Measurements from ENCODE around the gene HIVEP2. TPM values are rescaled to one million over a fixed set of nuclear protein-coding genes. Genes with fewer than 3 reads are reported as not detected.

The HIVEP2 gene
- total RNA-seq, 1 experiment from 2014 or later: 1.8 TPM

DNA sequence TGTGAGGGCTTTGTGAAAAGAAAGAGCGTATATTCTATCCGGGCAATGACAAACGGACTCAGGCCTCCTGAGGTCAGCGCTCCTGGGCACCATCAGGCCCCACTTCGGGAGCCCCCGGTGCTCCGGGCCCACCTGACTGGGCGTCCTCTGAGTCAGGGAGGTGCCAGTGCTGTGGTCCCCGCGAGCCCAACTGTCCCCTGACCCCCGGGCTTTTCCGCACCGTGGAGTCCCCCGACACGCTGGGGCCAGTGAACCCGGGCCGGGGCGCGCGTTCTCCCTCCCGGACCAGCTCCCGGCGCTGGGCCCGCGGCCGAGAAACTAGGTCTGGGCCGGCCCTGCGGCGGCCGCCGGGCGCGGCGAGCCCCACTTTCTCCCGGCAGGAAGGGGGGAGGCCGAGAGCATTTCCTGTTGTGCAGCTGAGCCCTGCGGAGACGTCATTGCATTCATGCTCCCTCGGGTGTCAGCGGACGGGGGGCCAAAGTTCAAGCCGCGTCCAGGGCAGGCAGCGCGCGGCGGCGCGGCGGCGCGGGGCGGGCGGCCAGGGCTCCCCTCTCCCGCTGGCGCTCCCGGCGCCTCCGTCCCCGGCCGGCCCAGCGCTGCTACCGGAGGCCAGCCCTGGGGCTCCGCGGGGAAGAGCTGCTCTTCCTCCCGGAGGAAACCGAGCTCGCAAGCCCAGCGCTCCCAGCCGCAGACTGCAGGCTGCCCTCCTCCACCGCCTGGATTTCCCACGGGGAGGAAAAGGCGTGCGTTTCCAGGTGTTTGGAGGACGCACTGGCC lies 18.3 kb downstream of the HIVEP2 start:
- DNase-seq (ENCODE audit: low spot score): peak; percentile 50

DNA sequence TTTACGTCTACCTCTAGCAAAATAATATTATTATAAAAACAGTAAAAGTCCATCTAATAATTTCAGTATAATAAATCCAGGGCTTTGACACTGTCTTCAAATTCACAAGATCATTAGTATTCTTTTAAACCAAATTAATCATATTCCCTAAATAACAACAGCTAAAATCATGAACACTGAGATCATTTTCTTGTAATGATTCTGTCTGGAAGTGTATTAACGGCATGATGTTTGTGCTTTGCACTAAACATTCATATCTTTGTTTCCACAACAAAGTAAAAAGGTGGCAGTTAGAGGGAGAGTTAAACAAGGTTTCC lies 18.8 kb downstream of the HIVEP2 start:
- DNase-seq (ENCODE audit: low spot score): peak; percentile 33
- in situ Hi-C loops (cut with HindIII; ENCODE audit: low sequenced_read_pairs): no loop called here

More for the DNA sequence above, 18.3 kb downstream of the HIVEP2 start:
- in situ Hi-C loops (cut with HindIII; ENCODE audit: low sequenced_read_pairs): no loop called here

DNA sequence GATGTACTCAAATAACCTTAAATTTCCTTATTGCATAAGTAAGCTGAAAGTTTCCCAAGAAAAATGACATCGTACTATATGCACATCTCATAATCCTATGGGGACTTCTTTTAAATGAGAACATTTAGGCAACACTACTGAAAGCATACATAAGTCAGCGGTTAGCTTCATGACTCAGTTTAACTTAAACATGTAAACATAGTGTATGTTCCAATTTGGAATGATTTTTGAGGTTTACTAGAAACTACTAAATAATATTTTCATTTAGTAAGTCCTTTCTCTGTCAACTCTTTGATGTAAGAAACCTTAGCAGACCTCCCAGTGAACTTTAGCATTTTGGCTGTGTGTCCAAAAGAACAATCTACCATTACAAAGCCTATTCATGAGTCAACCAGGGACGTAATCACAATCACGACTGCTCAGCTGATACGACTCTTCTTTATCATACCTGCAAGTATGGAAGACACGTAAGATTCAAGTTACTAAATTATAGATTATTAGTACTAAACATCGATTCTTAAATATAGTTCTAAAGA lies 19.3 kb downstream of the HIVEP2 start:
- in situ Hi-C loops (cut with HindIII; ENCODE audit: low sequenced_read_pairs): no loop called here
- no peak for DNase-seq (ENCODE audit: low spot score)

DNA sequence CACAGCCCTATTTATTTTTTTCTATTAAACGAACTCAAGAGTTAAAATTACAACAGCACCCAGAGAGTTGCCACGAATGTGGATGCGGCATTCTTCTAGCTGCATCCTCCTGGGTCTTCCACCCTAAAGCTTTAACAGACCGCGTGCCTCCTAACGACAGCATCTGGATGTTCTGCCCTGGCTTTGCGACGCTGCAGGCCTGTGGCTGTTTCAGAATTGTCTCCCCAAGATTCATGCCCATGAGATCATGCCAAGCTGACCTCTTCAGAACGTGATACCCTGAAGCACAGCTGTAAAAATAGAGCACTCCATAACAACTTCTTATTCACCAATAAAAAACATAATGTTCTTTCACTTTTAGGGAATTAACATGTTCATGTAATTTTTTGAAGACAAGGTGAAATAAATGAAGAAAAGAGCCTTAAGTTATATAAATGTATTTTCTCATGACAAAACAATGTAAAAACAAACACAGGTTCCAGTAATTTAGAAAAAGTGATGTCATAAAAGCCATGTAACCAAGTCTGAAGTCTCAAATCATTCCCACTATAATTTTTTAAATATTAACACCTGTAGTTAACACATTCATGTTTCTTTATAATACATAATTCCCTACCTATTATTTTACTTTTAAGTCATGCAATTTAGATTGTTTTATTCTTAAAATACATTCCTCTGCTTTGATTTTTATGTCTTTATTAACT lies 26.5 kb downstream of the HIVEP2 start:
- DNase-seq (ENCODE audit: low spot score): no peak
- in situ Hi-C loops (cut with HindIII; ENCODE audit: low sequenced_read_pairs): no loop called here

DNA sequence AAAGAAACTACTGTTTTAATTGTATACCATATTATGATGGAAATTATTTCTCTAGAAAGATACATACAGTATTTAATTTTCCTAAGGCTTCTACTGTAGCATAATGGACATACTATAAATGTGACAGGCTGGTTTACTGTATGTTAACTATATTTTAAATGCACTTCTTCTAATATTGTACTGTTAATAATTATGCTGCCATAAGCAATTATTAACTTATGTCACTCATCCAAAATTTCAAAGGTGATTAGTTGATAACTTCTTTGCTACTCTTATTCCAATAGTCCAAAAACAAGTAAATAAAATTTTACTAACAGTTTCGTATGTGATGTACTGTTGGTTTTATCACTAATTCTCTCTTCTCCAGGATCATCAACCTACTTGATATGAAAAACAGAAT lies 28.1 kb downstream of the HIVEP2 start:
- DNase-seq (ENCODE audit: low spot score): no peak
- in situ Hi-C loops (cut with HindIII; ENCODE audit: low sequenced_read_pairs): no loop called here

DNA sequence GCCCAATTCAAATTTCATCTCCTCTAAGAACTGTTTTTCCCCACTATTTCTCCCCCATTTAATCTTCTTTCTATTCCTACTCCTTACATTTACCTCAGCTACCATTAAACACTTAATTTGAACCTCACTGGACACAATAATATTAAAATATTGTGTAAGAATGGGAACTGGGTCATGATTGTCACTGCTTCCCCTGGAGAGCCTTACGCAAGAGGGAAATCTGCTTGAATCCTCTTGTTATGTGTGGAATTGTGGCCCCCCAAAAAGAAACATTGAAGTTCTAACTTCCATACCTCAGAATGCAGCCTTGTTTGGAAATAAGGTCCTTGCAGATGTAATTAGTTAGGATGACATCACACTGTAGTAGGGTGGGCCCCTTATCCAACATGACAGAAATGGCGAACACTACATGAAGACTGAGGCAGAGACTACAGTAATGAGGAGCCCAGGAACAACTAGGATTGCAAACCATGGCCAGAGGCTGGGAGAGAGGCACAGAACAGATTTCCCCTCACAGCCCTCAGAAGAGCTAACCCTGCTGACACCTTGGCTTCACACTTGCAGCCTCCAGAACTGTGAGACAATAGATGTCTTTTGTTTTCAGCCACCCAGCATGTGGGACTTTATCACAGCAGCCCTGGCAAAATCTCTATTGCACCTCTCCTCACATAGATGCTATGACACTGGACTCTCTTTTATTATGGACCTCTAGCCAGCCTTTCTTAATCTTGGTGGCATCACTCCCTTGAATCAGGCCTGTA lies 29.9 kb downstream of the HIVEP2 start:
- DNase-seq (ENCODE audit: low spot score): no peak
- in situ Hi-C loops (cut with HindIII; ENCODE audit: low sequenced_read_pairs): no loop called here

DNA sequence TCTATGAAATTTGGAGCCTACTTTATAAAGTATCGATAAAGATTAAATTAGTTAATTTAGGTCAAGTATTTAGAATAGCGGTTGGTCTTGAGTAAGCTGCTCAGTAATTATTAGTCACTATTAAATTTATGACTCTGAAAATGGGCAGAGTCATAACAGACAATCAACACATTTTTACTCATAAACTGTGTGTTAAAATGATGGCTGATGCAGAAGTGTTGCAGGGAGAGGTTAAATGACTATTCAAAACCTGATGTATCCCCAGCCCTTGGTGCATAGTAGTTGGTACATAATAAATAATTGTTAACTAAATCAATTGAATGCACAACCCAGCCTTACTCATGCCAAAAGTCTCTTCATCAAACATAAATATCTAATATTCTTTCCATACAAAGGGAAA lies 30.6 kb downstream of the HIVEP2 start:
- in situ Hi-C loops (cut with HindIII; ENCODE audit: low sequenced_read_pairs): no loop called here
- DNase-seq (ENCODE audit: low spot score): no peak

DNA sequence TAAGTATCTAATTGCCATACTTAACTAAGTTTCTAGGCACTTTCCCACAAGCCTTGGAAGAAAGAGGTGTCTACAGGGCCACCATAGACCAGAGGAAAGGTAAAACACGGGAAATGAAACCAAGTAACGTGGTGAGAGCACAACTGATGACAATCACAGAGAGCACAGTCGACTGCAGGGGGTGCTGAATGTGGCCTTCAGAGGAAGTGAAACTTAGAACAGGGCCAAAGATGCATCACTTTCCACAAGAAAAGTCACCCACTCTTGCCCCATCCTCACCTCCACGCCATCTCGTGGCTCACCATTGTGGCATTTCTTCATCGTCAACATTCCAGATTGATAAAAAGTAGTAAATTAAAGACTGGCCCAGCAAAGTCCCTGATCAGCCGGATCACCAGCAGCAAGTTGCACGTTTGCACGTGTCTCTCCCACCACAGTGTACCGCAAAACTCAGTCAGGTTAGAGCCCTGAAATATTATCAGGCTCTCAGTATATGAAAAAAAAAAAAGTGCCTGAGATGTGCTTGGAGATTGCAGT lies 31.4 kb downstream of the HIVEP2 start:
- in situ Hi-C loops (cut with HindIII; ENCODE audit: low sequenced_read_pairs): no loop called here
- no peak for DNase-seq (ENCODE audit: low spot score)

DNA sequence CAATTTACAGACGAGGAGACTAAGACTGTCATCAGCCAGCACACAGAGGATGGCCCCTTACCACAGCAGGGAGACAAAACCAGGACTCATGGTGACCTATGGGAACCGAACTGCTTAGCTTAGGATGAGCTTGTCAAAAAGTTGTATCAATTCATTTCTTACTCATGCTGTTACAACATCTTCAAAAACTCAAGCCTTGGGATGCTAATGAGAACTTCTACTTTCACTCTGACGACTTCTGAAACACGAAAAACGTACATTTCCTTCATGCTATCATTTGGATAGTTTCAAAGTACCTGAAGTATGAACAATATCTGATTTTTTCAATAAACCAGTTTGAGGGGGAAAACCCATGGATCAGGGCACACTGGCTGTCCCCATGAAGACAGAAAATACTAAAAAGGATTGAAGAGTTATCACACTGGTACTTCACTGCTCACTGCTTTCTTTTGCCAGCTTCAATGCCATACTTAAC lies 31.9 kb downstream of the HIVEP2 start:
- in situ Hi-C loops (cut with HindIII; ENCODE audit: low sequenced_read_pairs): no loop called here

DNA sequence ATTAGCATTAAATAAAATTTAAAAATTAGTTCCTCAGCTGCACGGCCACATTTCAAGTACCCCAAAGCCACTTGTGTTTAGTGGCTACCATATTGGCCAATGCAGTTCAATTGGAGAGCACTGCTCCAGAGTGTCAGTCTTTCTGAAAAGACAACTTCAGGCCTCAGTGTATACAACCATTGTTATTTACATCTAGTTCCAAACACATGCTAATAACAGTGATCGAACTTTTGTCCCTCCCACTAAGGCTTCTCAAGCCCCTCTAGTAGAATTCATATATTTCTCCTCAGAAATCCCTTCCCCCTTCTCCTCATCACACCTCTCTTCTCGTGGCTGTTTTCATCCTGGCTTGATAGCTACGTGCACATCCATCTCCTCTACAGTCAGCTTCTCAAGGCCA lies 32.9 kb downstream of the HIVEP2 start:
- in situ Hi-C loops (cut with HindIII; ENCODE audit: low sequenced_read_pairs): no loop called here
- no peak for DNase-seq (ENCODE audit: low spot score)

More for the DNA sequence above, 31.9 kb downstream of the HIVEP2 start:
- DNase-seq (ENCODE audit: low spot score): no peak

DNA sequence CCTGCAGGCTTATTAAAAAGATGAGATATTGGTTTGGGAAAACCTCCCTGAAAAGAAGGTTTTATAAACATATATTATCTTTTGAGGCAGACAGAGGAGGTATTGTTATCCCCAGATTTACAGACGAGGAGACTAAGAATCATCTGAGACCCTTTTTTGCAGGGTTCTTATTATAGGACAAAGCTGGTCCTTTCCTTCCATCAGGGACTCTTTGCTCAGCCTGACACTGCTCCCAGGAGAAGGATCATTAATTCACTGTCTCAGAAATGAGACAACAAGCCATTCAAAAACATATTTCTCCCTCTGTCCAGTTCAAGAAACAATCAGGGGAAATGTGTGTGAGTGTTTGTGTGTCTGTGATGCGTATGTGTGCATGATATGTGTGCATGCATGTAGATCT lies 33.5 kb downstream of the HIVEP2 start:
- in situ Hi-C loops (cut with HindIII; ENCODE audit: low sequenced_read_pairs): no loop called here
- no peak for DNase-seq (ENCODE audit: low spot score)

DNA sequence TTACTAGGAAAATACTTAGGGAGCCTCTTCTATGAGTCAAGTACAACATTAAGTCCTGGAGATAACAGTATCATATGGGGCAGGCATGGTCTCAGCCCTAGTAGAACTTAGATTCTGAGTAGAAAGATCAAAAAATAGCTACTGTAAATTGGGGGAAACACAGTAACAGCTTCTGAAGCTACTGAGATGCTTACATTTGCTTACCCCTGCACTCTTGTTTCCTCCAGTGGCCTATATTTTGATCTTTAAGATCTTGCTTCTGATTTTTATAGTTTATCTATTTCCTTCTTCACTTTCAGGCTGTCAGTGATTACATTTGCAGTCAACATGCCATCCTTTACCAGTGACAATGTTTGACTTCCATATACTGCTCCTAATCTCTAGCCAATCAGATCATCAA lies 35.3 kb downstream of the HIVEP2 start:
- in situ Hi-C loops (cut with HindIII; ENCODE audit: low sequenced_read_pairs): no loop called here
- no peak for DNase-seq (ENCODE audit: low spot score)

DNA sequence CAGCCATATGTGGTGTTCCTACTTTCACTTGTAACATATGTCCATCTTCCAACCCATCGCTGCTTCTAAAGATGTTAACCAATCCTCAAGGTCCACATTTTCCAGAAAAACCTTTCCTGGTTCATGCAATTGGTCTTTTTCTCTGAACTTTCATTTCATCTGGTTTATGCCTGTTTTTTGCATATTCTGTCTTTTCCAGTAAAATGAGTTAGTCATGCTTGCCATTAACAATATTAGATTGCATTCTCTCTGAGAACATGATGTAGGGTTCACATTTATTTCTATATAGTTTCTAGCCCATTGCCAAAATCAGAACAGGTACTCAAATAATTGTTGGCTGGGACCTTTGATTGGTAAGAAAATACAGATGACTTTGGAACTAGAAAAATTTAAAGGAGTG lies 36.7 kb downstream of the HIVEP2 start:
- in situ Hi-C loops (cut with HindIII; ENCODE audit: low sequenced_read_pairs): no loop called here
- DNase-seq (ENCODE audit: low spot score): no peak

DNA sequence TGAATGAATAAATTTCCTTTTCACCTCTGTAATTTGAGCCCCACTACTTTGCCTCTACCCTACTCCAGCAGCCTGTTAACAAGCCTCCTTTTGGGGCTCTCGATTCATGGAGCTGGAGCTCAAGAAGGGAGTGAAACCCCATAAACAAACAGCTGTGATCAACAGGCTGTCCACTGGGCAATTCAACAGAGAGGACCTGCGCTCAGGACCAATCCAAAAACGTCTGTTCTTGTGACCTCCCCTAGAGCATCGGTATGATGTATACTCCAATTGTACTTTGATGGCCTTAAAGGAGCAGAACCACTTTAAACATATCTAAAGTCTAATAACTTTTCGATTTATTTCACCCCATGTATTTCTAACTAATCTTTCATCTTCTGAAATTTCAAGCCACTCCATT lies 37.4 kb downstream of the HIVEP2 start:
- no peak for DNase-seq (ENCODE audit: low spot score)
- in situ Hi-C loops (cut with HindIII; ENCODE audit: low sequenced_read_pairs): no loop called here

DNA sequence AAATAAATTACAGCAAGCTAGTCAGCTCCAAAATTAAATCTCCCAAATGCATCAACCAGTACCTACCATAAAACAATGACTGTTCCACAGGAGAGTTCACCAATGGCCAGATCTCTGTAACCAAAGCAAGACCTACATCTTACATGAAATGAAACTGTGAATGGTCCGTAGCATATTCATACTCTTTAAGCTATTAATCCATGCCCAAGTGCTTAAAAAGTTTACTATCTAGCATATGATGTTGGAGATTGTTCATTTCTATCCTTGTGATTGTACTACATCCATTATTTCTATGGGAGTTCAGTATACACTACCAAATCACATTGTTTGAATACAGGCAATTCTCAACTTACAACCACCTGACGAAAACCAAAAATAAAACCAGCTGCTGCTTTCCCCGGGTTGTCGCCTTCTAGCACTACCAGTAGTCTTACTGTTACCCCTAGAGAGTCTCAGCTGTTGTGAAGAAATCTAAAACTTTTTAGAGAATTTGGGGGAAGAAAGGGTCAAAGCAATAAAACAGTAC lies 38.0 kb downstream of the HIVEP2 start:
- in situ Hi-C loops (cut with HindIII; ENCODE audit: low sequenced_read_pairs): no loop called here
- DNase-seq (ENCODE audit: low spot score): no peak

DNA sequence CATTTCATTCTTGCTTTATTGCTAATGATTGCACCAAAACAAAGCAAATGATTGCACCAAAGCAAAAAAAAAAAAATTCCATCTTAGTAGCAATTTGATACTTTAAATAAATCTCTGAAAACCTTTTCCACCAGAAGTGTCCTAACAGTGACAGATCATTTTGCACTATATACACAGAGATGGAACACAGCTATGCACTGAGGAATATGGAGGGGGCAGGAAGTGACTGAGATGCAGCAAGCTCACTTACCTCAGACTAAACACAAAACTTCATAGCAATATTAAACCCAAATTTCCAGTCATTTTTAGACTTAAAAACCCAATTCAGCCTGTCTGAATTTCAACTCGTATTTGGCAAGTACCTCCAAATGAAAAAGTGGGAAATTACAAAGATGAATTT lies 41.2 kb downstream of the HIVEP2 start:
- DNase-seq (ENCODE audit: low spot score): no peak
- in situ Hi-C loops (cut with HindIII; ENCODE audit: low sequenced_read_pairs): no loop called here

DNA sequence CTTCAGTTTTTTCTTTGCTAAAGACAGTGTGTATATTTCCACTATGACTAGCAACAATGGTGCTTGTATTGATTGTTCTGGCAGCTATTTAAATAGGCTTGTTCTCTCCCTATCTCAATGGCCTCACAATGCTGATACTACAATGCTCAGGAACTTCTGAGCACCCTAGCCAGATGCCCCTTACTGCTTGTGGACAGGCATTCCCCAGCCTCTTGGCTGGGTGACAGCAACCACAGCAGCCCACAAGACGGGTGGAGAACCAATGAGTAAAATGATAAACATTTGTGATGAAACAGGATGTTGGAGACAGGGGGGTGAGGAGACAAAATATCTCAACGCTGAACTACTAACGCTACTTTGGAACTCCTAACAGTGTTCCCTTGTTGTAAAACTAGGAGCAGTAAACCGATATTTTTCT lies 42.3 kb downstream of the HIVEP2 start:
- DNase-seq (ENCODE audit: low spot score): no peak
- in situ Hi-C loops (cut with HindIII; ENCODE audit: low sequenced_read_pairs): no loop called here

DNA sequence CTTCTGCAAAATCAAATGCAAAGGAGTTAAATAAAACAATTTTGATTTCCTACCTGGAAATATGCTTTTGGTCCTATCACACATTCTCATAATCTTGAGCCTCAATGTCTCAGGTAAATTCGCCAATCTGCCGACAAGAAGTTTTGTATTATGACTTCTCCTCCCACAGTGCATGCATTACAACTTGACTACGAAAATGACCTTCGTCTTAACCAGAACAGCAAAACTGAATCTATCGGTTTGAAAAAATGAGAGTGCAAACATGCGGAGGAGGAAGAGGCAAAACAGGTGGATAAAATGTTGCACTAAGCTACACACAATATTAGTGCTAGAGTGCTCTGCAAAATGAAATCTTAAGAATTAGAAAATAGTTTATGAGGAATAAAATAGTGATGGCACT lies 43.4 kb downstream of the HIVEP2 start:
- no peak for DNase-seq (ENCODE audit: low spot score)
- in situ Hi-C loops (cut with HindIII; ENCODE audit: low sequenced_read_pairs): no loop called here

DNA sequence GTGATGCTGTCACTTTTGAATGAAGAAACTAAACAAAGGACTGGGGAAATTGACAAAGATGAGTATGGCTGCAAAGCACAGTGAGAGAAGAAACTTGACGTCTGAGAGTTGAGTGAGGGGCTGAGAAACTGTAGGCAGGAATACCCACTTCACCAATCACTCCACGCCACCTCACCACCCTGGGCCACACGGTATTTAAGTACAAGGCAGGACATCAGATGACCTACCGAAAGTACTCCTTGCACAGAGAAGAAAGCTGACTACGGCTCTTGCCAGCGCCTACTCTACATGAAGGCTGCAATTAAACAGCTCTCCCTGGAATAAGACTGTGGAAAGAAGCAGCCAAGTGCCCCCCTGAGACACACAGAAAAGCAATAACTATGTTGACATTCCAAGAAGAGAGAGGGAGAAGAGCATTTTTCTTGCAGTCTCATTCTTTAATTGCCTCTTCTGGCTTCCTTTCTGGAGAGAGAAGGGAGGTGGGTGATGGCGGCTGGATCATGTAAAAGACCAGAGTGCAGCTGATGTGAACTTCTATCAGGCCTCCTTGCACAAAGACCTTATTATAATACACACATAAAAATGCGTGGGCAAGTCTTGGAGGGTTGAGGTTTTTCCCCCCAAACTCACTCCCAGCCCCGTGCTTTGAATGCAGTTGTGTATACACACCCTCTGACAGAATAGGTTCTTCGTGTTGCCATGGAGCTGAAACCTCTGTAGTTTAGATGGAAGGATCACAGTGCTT lies 44.6 kb downstream of the HIVEP2 start:
- in situ Hi-C loops (cut with HindIII; ENCODE audit: low sequenced_read_pairs): no loop called here

More for the DNA sequence above, 44.6 kb downstream of the HIVEP2 start:
- DNase-seq (ENCODE audit: low spot score): no peak
